ENCODE measurements around the gene TADA1. TPM values are rescaled to one million over a fixed set of nuclear protein-coding genes. Genes with fewer than 3 reads are reported as not detected.
"Not testable (repeated sequence)": the region's sequence is repeated elsewhere in the genome, so short reads cannot be mapped to it uniquely, and the experiment has no call there.

The TADA1 gene
- total RNA-seq, 1 donor from 2014 or later: 16.3 TPM

- intact Hi-C loops (cut with micrococcal nuclease): no loop called here
Observed at GRCh38 chr1:166852918-166853317, 23.1 kb downstream of the TADA1 start.

GRCh38 chr1:166849135-166849534 lies 26.9 kb downstream of the TADA1 start:
- intact Hi-C loops (cut with micrococcal nuclease): no loop called here

GRCh38 chr1:166848193-166848592 lies 27.9 kb downstream of the TADA1 start:
- intact Hi-C loops (cut with micrococcal nuclease): no loop called here

- intact Hi-C loops (cut with micrococcal nuclease): no loop called here
Observed at GRCh38 chr1:166844791-166845190, 31.3 kb downstream of the TADA1 start.

- intact Hi-C loops (cut with micrococcal nuclease): no loop called here
Observed at GRCh38 chr1:166843769-166844596, 32.1 kb downstream of the TADA1 start.

GRCh38 chr1:166843322-166843721 lies 32.7 kb downstream of the TADA1 start:
- intact Hi-C loops (cut with micrococcal nuclease): no loop called here

GRCh38 chr1:166840309-166841274 lies 35.5 kb downstream of the TADA1 start:
- intact Hi-C loops (cut with micrococcal nuclease): no loop called here

- intact Hi-C loops (cut with micrococcal nuclease): loop anchor here (1.0 to 5.0 kb wide), 2 partner anchors 37 to 347 kb away; partner anchors contain the start of gene TADA1
Observed at GRCh38 chr1:166839600-166840308, 36.3 kb downstream of the TADA1 start.

- intact Hi-C loops (cut with micrococcal nuclease): loop anchor here (1.0 to 5.0 kb wide), 2 partner anchors 37 to 347 kb away; partner anchors contain the start of gene TADA1
Observed at GRCh38 chr1:166838766-166839599, 37.1 kb downstream of the TADA1 start, which contains the start of gene POGK. POGK (plus strand) TSS chr1:166839475; CDS start chr1:166840957, 1,482 bp downstream.

GRCh38 chr1:166836733-166837132 lies 39.3 kb downstream of the TADA1 start:
- intact Hi-C loops (cut with micrococcal nuclease): loop anchor here (5.0 kb wide), 1 partner anchor 344 kb away; no protein-coding TSS in a partner anchor

GRCh38 chr1:166829762-166830161 lies 46.3 kb downstream of the TADA1 start:
- intact Hi-C loops (cut with micrococcal nuclease): not testable (repeated sequence)

- intact Hi-C loops (cut with micrococcal nuclease): no loop called here
Observed at GRCh38 chr1:166827426-166827825, 48.6 kb downstream of the TADA1 start.

GRCh38 chr1:166822385-166822784 lies 53.7 kb downstream of the TADA1 start:
- intact Hi-C loops (cut with micrococcal nuclease): no loop called here

GRCh38 chr1:166819974-166820373 lies 56.1 kb downstream of the TADA1 start:
- intact Hi-C loops (cut with micrococcal nuclease): no loop called here

GRCh38 chr1:166814611-166815010 lies 61.5 kb downstream of the TADA1 start:
- intact Hi-C loops (cut with micrococcal nuclease): no loop called here

GRCh38 chr1:166813508-166814223 lies 62.4 kb downstream of the TADA1 start:
- intact Hi-C loops (cut with micrococcal nuclease): no loop called here

- intact Hi-C loops (cut with micrococcal nuclease): no loop called here
Observed at GRCh38 chr1:166811691-166812090, 64.4 kb downstream of the TADA1 start.

GRCh38 chr1:166808952-166809351 lies 67.1 kb downstream of the TADA1 start:
- intact Hi-C loops (cut with micrococcal nuclease): no loop called here

Data from T-helper 2 cell treated with Interferon-gamma antibody and Interleukin-4, amounts not matched to agents 100 ng/mL and 5 ng/mL, for 36 hours (primary cell).